NCI-H345 treated with DMSO at 0.1 percent for 48 hours (cell line): Measurements from ENCODE around the gene TPGS1.

Experiments used
- DNase-seq: peaks from one replicate; lab custom pipeline; 2025; ENCODE audit not compliant: unreplicated experiment; lab: John Stamatoyannopoulos, UW

The TPGS1 gene

GRCh38 chr19:538641-539428 lies 31.5 kb downstream of the TPGS1 start:
- DNase-seq, result no peak

GRCh38 chr19:539429-540030 lies 32.2 kb downstream of the TPGS1 start:
- no peak for DNase-seq

GRCh38 chr19:540867-541637 lies 33.8 kb downstream of the TPGS1 start:
- DNase-seq, result no peak

GRCh38 chr19:541699-542098 lies 34.4 kb downstream of the TPGS1 start:
- no peak for DNase-seq

- DNase-seq, result no peak
Observed at GRCh38 chr19:542173-542866, 35.0 kb downstream of the TPGS1 start.

GRCh38 chr19:543910-544608 lies 36.8 kb downstream of the TPGS1 start, which contains the start of gene GZMM:
Gene GZMM (plus strand): TSS chr19:544053. CDS start chr19:544072, 19 bp downstream.
- DNase-seq, result no peak

- DNase-seq, result no peak
Observed at GRCh38 chr19:547117-547516, 39.8 kb downstream of the TPGS1 start.

- DNase-seq, result no peak
Observed at GRCh38 chr19:547836-548720, 40.8 kb downstream of the TPGS1 start.

GRCh38 chr19:548886-549830 lies 41.9 kb downstream of the TPGS1 start:
- DNase-seq, result no peak

GRCh38 chr19:554817-555216 lies 47.5 kb downstream of the TPGS1 start:
- no peak for DNase-seq

- no peak for DNase-seq
Observed at GRCh38 chr19:555474-555808, 48.1 kb downstream of the TPGS1 start.

GRCh38 chr19:556611-557382 lies 49.5 kb downstream of the TPGS1 start:
- no peak for DNase-seq

- DNase-seq, result no peak
Observed at GRCh38 chr19:558770-559439, 51.6 kb downstream of the TPGS1 start.

GRCh38 chr19:560121-560520 lies 52.8 kb downstream of the TPGS1 start:
- DNase-seq, result no peak

GRCh38 chr19:566403-566802 lies 59.1 kb downstream of the TPGS1 start:
- DNase-seq, result no peak

- DNase-seq, result no peak
Observed at GRCh38 chr19:566844-567243, 59.5 kb downstream of the TPGS1 start.

- no peak for DNase-seq
Observed at GRCh38 chr19:567296-567900, 60.1 kb downstream of the TPGS1 start.
